ENCODE results near the gene TRANK1. TPM values are rescaled to one million over a fixed set of nuclear protein-coding genes. Genes with fewer than 3 reads are reported as not detected.
"Not testable (repeated sequence)": the region's sequence is repeated elsewhere in the genome, so short reads cannot be mapped to it uniquely, and the experiment has no call there.

Gene TRANK1
- total RNA-seq, 1 donor from 2014 or later = 0.53 TPM

GRCh38 chr3:36908647-36909180 is 36.1 kb downstream of the TRANK1 start:
- TF ChIP-seq CTCF (IDR thresholded peaks at IDR 0.05; ENCODE audit: insufficient read depth, low read length, severe bottlenecking) = no peak
- FAIRE-seq = no peak

GRCh38 chr3:36907911-36908646 is 36.8 kb downstream of the TRANK1 start:
- H3K4me3 ChIP-seq (ENCODE audit: low read depth, low read length) = peak overlapping the region; percentile 21
- peak; percentile 70 for DNase-seq (ENCODE audit: low read depth)
- no peaks in the 10 kb centered on the region for H3K27me3 ChIP-seq (ENCODE audit: control insufficient read depth, insufficient read depth, low read length)
- no peak for FAIRE-seq
- H3K36me3 ChIP-seq (ENCODE audit: control insufficient read depth, insufficient read depth, low read length) = no peaks in the 10 kb centered on the region
- TF ChIP-seq CTCF (IDR thresholded peaks at IDR 0.05; ENCODE audit: insufficient read depth, low read length, severe bottlenecking) = no peak

More at GRCh38 chr3:36908647-36909180, 36.1 kb downstream of the TRANK1 start:
- H3K4me3 ChIP-seq (ENCODE audit: low read depth, low read length) = peak overlapping the region; percentile 21
- DNase-seq (ENCODE audit: low read depth) = no peak
- H3K36me3 ChIP-seq (ENCODE audit: control insufficient read depth, insufficient read depth, low read length) = no peaks in the 10 kb centered on the region
- no peaks in the 10 kb centered on the region for H3K27me3 ChIP-seq (ENCODE audit: control insufficient read depth, insufficient read depth, low read length)

DNA sequence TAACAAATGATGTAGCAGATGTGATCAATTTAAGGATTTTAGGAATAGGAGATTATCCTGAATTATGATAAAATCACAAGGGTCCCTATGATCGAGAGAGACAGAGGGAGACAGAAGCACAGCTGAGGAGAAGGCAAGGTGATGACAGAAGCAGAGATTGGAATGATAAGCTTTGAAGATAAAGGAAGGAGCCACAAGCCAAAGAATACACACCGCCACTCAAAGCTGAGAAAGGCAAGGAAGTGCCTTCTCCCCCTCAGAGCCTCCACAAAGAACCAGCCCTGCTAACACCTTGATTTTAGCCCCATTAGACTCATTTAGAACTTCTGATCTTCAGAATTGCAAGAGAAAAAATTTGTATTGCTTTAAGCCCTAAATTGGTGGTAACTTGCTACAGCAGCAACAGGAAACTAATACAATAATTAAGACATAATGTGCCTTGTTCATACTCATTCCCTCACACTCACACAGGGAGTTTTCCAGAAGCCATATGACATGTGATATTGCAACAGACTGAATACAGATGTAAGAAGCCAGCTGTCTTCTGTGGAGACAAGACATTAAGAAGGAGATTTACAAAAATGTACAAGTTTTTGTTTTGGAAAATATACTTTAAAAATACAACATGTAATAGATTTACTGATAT is 38.2 kb downstream of the TRANK1 start:
- Histone ChIP-seq H3K4me3 (ENCODE audit: low read depth, low read length) (no peak overlapping the region), H3K27me3 (ENCODE audit: control insufficient read depth, insufficient read depth, low read length) (no peaks in the 10 kb centered on the region), H3K36me3 (ENCODE audit: control insufficient read depth, insufficient read depth, low read length) (no peaks in the 10 kb centered on the region)
- DNase-seq (ENCODE audit: low read depth) = peak; percentile 37
- FAIRE-seq = no peak
- TF ChIP-seq CTCF (IDR thresholded peaks at IDR 0.05; ENCODE audit: insufficient read depth, low read length, severe bottlenecking) = no peak

DNA sequence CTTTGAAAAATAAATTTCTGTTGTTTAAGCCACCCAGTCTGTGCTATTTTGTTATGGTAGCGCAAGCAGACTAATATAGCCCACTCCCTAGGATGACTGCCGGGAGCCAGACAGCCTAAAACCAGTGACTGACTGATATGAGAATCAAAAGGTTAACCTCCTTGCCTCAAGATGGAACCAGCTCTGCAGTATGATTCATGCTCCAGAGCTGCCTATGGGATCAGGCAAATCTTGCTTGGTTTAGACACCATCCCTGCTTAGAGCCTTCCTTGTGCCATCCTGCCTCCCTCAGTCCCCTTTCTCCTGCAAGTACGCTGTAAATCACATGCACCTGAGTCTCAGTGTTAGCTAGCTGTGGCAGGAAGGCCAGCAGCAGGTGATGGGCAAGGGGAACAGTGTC is 39.3 kb downstream of the TRANK1 start:
- no peak for TF ChIP-seq CTCF (IDR thresholded peaks at IDR 0.05; ENCODE audit: insufficient read depth, low read length, severe bottlenecking)
- Histone ChIP-seq H3K36me3 (ENCODE audit: control insufficient read depth, insufficient read depth, low read length) (no peaks in the 10 kb centered on the region), H3K4me3 (ENCODE audit: low read depth, low read length) (no peak overlapping the region), H3K27me3 (ENCODE audit: control insufficient read depth, insufficient read depth, low read length) (no peaks in the 10 kb centered on the region)
- peak; percentile 22 for DNase-seq (ENCODE audit: low read depth)
- no peak for FAIRE-seq

GRCh38 chr3:36904641-36905040 is 40.2 kb downstream of the TRANK1 start:
- no peaks in the 10 kb centered on the region for H3K36me3 ChIP-seq (ENCODE audit: control insufficient read depth, insufficient read depth, low read length)
- TF ChIP-seq CTCF (IDR thresholded peaks at IDR 0.05; ENCODE audit: insufficient read depth, low read length, severe bottlenecking) = peak; percentile 61
- no peaks in the 10 kb centered on the region for H3K27me3 ChIP-seq (ENCODE audit: control insufficient read depth, insufficient read depth, low read length)
- no peak overlapping the region for H3K4me3 ChIP-seq (ENCODE audit: low read depth, low read length)
- DNase-seq (ENCODE audit: low read depth) = peak; percentile 10
- FAIRE-seq = no peak

DNA sequence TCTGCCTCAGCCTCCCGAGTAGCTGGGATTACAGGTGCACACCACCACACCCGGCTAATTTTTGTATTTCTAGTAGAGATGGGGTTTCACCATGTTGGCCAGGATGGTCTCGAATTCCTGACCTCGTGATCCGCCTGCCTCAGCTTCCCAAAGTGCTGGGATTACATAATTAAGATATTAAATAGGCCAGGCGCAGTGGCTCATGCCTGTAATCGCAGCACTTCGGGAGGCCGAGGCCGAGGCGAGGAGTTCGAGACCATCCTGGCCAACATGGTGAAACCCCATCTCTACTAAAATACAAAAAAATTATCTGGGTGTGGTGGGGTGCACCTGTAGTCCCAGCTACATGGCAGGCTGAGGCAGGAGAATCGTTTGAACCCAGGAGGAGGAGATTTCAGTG is 40.8 kb downstream of the TRANK1 start:
- FAIRE-seq = not testable (repeated sequence)

More for the DNA sequence above, 40.8 kb downstream of the TRANK1 start:
- not testable (repeated sequence) for H3K4me3 ChIP-seq (ENCODE audit: low read depth, low read length); H3K27me3 ChIP-seq (ENCODE audit: control insufficient read depth, insufficient read depth, low read length); DNase-seq (ENCODE audit: low read depth); H3K36me3 ChIP-seq (ENCODE audit: control insufficient read depth, insufficient read depth, low read length)

Data from bronchial epithelial cell (primary cell).